HCT116 (cell line): ENCODE results near the gene GRIK1. TPM values are rescaled to one million over a fixed set of nuclear protein-coding genes. Genes with fewer than 3 reads are reported as not detected.

Experiments
- ATAC-seq: fragments of 200-7000 bp; cut with Tn5 transposase; 2 replicates; pipeline ENCODE4 v1.9.1; 2020; ENCODE audit warnings: mild to moderate bottlenecking, moderate library complexity
- BruUV-seq: library from RNA; stranded (reverse); fragments of 400-500 nt; replicated peaks from 2 replicates; lab custom pipeline; 2021; lab: Mats Ljungman, UMichigan
- CTCF ChIA-PET: fragments of 300-600 bp; sonication (Branson Sonifier 250); formaldehyde crosslinking; loops from one replicate; lab custom pipeline; 2021; ENCODE audit warnings: antibody characterized with exemption; lab: Charles Lee
- POLR2A ChIA-PET: fragments of 300-600, 350-600 bp; sonication (Branson Sonifier 250); formaldehyde crosslinking; loops from one replicate; lab custom pipeline; 2021; ENCODE audit warnings: antibody characterized with exemption; lab: Charles Lee
- RAD21 ChIA-PET, 2 experiments: fragments of 300-600 bp; sonication (Branson Sonifier 250); formaldehyde crosslinking; loops; one replicate each; lab custom pipeline; 2023; ENCODE audit warnings: low total read pairs in 2 of 2; ENCODE audit not compliant: uncharacterized antibody in 2 of 2, unreplicated experiment in 2 of 2, low non-redundant PET in 1 of 2; lab: Charles Lee
- DNase-seq: peaks from one replicate; pipeline ENCODE4 v3.0.0-alpha.2; 2010; ENCODE audit warnings: low read depth, low spot score
- H2AFZ ChIP-seq: fragments of 200-600 bp; shearing (Covaris generic), sonication (generic); 2 replicates; pipeline ENCODE4 v1.6.1; 2017; ENCODE audit warnings: low read depth, mixed run types, mixed read lengths, antibody characterized with exemption, low read length; ENCODE audit not compliant: poor library complexity, severe bottlenecking
- H3K27ac ChIP-seq: 2 replicates; pipeline ENCODE4 v1.5.1; 2012; ENCODE audit warnings: low read depth, low read length
- H3K27me3 ChIP-seq: fragments of 200-600 bp; sonication (generic); 2 replicates; pipeline ENCODE4 v1.6.1; 2016; ENCODE audit warnings: mixed run types, low read length, mixed read lengths; ENCODE audit not compliant: insufficient read depth
- H3K36me3 ChIP-seq, 2 experiments: fragments of 200-500 bp in 1 of 2; fragments of 200-600 bp in 1 of 2; sonication (Bioruptor generic) in 1 of 2; sonication (generic) in 1 of 2; 2 replicates each; pipeline versions ENCODE4 v1.5.1 to v1.6.1; 2014 to 2016; ENCODE audit warnings: low read length in 2 of 2, inconsistent platforms in 1 of 2, mixed read lengths in 1 of 2, mixed run types in 1 of 2; ENCODE audit not compliant: insufficient read depth in 2 of 2, control insufficient read depth in 1 of 2
- H3K4me1 ChIP-seq, 2 experiments: fragments of 200-600 bp in 1 of 2; sonication (generic) in 1 of 2; 2 replicates each; pipeline versions ENCODE4 v1.5.1 to v1.6.1; 2012 to 2017; ENCODE audit warnings: low read length in 2 of 2, inconsistent platforms in 1 of 2, mild to moderate bottlenecking in 1 of 2, mixed read lengths in 1 of 2, mixed run types in 1 of 2, moderate library complexity in 1 of 2; ENCODE audit not compliant: insufficient read depth in 2 of 2, control insufficient read depth in 1 of 2
- H3K4me2 ChIP-seq: fragments of 200-600 bp; sonication (generic); 2 replicates; pipeline ENCODE4 v1.6.1; 2017; ENCODE audit warnings: mixed run types, low read length, mixed read lengths
- H3K4me3 ChIP-seq, 2 experiments: fragments of 200-600 bp in 1 of 2; sonication (generic) in 1 of 2; replicated peaks in 1 of 2; 2 replicates each; pipeline ENCODE4 v1.5.1; 2011 to 2016; ENCODE audit warnings: low read length in 2 of 2, control low read depth in 1 of 2, low read depth in 1 of 2, mild to moderate bottlenecking in 1 of 2, mixed read lengths in 1 of 2, mixed run types in 1 of 2
- H3K79me2 ChIP-seq: fragments of 200-600 bp; sonication (generic); 2 replicates; pipeline ENCODE4 v1.6.1; 2017; ENCODE audit warnings: mild to moderate bottlenecking, mixed run types, low read length, moderate library complexity, mixed read lengths; ENCODE audit not compliant: insufficient read depth
- H3K9ac ChIP-seq: fragments of 200-600 bp; sonication (generic); 2 replicates; pipeline ENCODE4 v1.6.1; 2016; ENCODE audit warnings: low read length, mixed read lengths
- H3K9me2 ChIP-seq: fragments of 200-600 bp; sonication (generic), shearing (Covaris generic); 2 replicates; pipeline ENCODE4 v1.6.1; 2017; ENCODE audit warnings: mixed run types, mild to moderate bottlenecking, moderate library complexity; ENCODE audit not compliant: insufficient read depth
- H3K9me3 ChIP-seq, 2 experiments: fragments of 200-500 bp in 1 of 2; fragments of 200-600 bp in 1 of 2; sonication (Bioruptor generic) in 1 of 2; sonication (generic) in 1 of 2; 2 replicates each; pipeline ENCODE4 v1.6.1; 2014 to 2017; ENCODE audit warnings: low read length in 2 of 2, mixed read lengths in 2 of 2, inconsistent platforms in 1 of 2, low read depth in 1 of 2, mild to moderate bottlenecking in 1 of 2, mixed run types in 1 of 2, moderate library complexity in 1 of 2; ENCODE audit not compliant: control insufficient read depth in 1 of 2, insufficient read depth in 1 of 2
- H4K20me1 ChIP-seq: fragments of 200-600 bp; sonication (generic), shearing (Covaris generic); 2 replicates; pipeline ENCODE4 v1.6.1; 2017; ENCODE audit warnings: mixed run types, mild to moderate bottlenecking, moderate library complexity; ENCODE audit not compliant: insufficient read depth
- CTCF ChIP-seq, 3 experiments: fragments of 200-600 bp in 1 of 3; sonication (generic) in 1 of 3; IDR thresholded peaks in 2 of 3; conservative IDR thresholded peaks in 1 of 3; 2 replicates each; pipeline ENCODE4 v1.5.1; 2012 to 2017; ENCODE audit warnings: low read depth in 2 of 3, low read length in 2 of 3, antibody characterized with exemption in 1 of 3, borderline replicate concordance in 1 of 3, control low read depth in 1 of 3, mild to moderate bottlenecking in 1 of 3, mixed read lengths in 1 of 3, mixed run types in 1 of 3, moderate library complexity in 1 of 3; ENCODE audit not compliant: insufficient read depth in 1 of 3
- EGR1 ChIP-seq: IDR thresholded peaks from 2 replicates; pipeline ENCODE4 v1.6.1; 2012; ENCODE audit warnings: low read depth
- ELF1 ChIP-seq: IDR thresholded peaks from 2 replicates; pipeline ENCODE4 v1.6.1; 2012; ENCODE audit warnings: low read depth, borderline replicate concordance
- JUND ChIP-seq: IDR thresholded peaks from 2 replicates; pipeline ENCODE4 v1.6.1; 2012
- MAX ChIP-seq: IDR thresholded peaks from 2 replicates; pipeline ENCODE4 v1.6.1; 2012
- POLR2A ChIP-seq: IDR thresholded peaks from 2 replicates; pipeline ENCODE4 v1.7.0; 2011; ENCODE audit warnings: borderline replicate concordance; ENCODE audit not compliant: insufficient read depth, insufficient read length; ENCODE audit errors: extremely low read depth
- POLR2AphosphoS5 ChIP-seq: IDR thresholded peaks from 2 replicates; pipeline ENCODE4 v1.6.1; 2011; ENCODE audit warnings: mild to moderate bottlenecking, low read depth, low read length, moderate library complexity
- REST ChIP-seq: IDR thresholded peaks from 2 replicates; pipeline ENCODE4 v1.6.1; 2012; ENCODE audit warnings: low read depth
- SIN3A ChIP-seq: IDR thresholded peaks from 2 replicates; pipeline ENCODE4 v1.6.1; 2012; ENCODE audit warnings: low read depth
- SRF ChIP-seq: IDR thresholded peaks from 2 replicates; pipeline ENCODE4 v1.6.1; 2012; ENCODE audit warnings: low read depth
- YY1 ChIP-seq: IDR thresholded peaks from 2 replicates; pipeline ENCODE4 v1.6.1; 2011; ENCODE audit warnings: low read length, low read depth, moderate library complexity, mild to moderate bottlenecking; ENCODE audit not compliant: insufficient replicate concordance; ENCODE audit errors: extremely low read depth
- ZFX ChIP-seq: fragments of 450-650 bp; IDR thresholded peaks from 2 replicates; pipeline ENCODE4 v1.6.1; 2017
- intact Hi-C: fragments of 100-400 bp; cut with micrococcal nuclease; formaldehyde crosslinking; loops from 2 replicates; pipeline ENCODE4 v1.10.0; 2022
- total RNA-seq: library from RNA; stranded (reverse); gene quantifications from one replicate; pipeline ENCODE4 v1.2.1, GENCODE V29; 2021; ENCODE audit not compliant: unreplicated experiment

Gene GRIK1
- total RNA-seq, 1 experiment from 2014 or later = not detected

- no peak for DNase-seq
- ChIA-PET CTCF (no interaction called here), RAD21 (no interaction called here), POLR2A (no interaction called here)
- no peaks in the 10 kb centered on the region for H4K20me1 ChIP-seq
- no peaks in the 10 kb centered on the region for H3K79me2 ChIP-seq
- no TSS peak for BruUV-seq
- TF ChIP-seq MAX (no peak), ZFX (no peak), YY1 (no peak), EGR1 (no peak), SIN3A (no peak), SRF (no peak), ELF1 (no peak)
- no peaks in the 10 kb centered on the region for H3K9me2 ChIP-seq
- H3K9me3 ChIP-seq = peaks cover 7 to 21% of the 10 kb centered on the region in 2 experiments; a peak in 2 of 4 replicates
- H3K27ac ChIP-seq = no peak overlapping the region
- no peak overlapping the region for H3K4me3 ChIP-seq
- ATAC-seq = no peak
- no peak overlapping the region for H3K9ac ChIP-seq
- no peaks in the 10 kb centered on the region for H3K4me1 ChIP-seq
- H3K27me3 ChIP-seq = no peaks in the 10 kb centered on the region
- no peak overlapping the region for H2AFZ ChIP-seq
- intact Hi-C loops = no loop called here
- H3K4me2 ChIP-seq = no peak overlapping the region
- H3K36me3 ChIP-seq = no peaks in the 10 kb centered on the region
These were observed 188.2 kb downstream of the GRIK1 start for GRCh38 chr21:29751473-29752185.

GRCh38 chr21:29749957-29750356, 189.8 kb downstream of the GRIK1 start:
- intact Hi-C loops = no loop called here
- no peak overlapping the region for H3K4me2 ChIP-seq
- ChIA-PET CTCF (no interaction called here), RAD21 (no interaction called here), POLR2A (no interaction called here)
- no peaks in the 10 kb centered on the region for H3K36me3 ChIP-seq
- BruUV-seq = no TSS peak
- H4K20me1 ChIP-seq = no peaks in the 10 kb centered on the region
- DNase-seq (no peak), ATAC-seq (no peak)
- no peak overlapping the region for H3K27ac ChIP-seq
- H3K27me3 ChIP-seq = no peaks in the 10 kb centered on the region
- no peaks in the 10 kb centered on the region for H3K9me2 ChIP-seq
- H3K79me2 ChIP-seq = no peaks in the 10 kb centered on the region
- H3K4me1 ChIP-seq = no peaks in the 10 kb centered on the region
- H3K4me3 ChIP-seq = no peak overlapping the region
- TF ChIP-seq JUND = no peak
- TF ChIP-seq CTCF (IDR thresholded peaks at IDR 0.05 in 2 of 3, conservative IDR thresholded peaks at IDR 0.05 in 1 of 3; ENCODE audit: borderline replicate concordance in 1 of 3, insufficient read depth in 1 of 3, low read depth in 2 of 3, low read length in 2 of 3) = no peak
- no peak for TF ChIP-seq REST
- no peak for TF ChIP-seq POLR2A
- no peak for TF ChIP-seq EGR1
- TF ChIP-seq POLR2AphosphoS5 = no peak
- no peak overlapping the region for H2AFZ ChIP-seq
- H3K9ac ChIP-seq = no peak overlapping the region
- H3K9me3 ChIP-seq = peaks cover 3 to 15% of the 10 kb centered on the region in 2 experiments; a peak in 2 of 4 replicates
